ENCODE measurements around the gene PHLPP1. TPM values are rescaled to one million over a fixed set of nuclear protein-coding genes. Genes with fewer than 3 reads are reported as not detected.

Gene PHLPP1
- total and polyA plus RNA-seq, 9 of the 15 experiments (the other 6 are each of a cell fraction or from before 2014, with no cell fraction given), result 0.56 to 9.0 (median 4.5) TPM

GRCh38 chr18:62992877-62993365 is 277.6 kb downstream of the PHLPP1 start:
- WGBS (ENCODE audit: insufficient coverage, low coverage, missing lambda C conversion rate), result 68% methylated on average over 6 of the region's 6 CpGs
- ChIA-PET POLR2A (no interaction called here), CTCF (ENCODE audit: low intra/inter-chr PET ratio) (no interaction called here)
- Histone ChIP-seq H3K79me2 (ENCODE audit: control insufficient read depth, insufficient read depth, low read length) (no peaks in the 10 kb centered on the region), H4K20me1 (replicated peaks; ENCODE audit: control insufficient read depth, insufficient read depth, low read length) (no peaks in the 10 kb centered on the region), H2AFZ (ENCODE audit: low read depth, low read length) (0 out of 2 replicates have a peak overlapping the region, but pooled peaks have one; percentile 32), H3K9me3 (replicated peaks; ENCODE audit: control insufficient read depth, insufficient read depth, low read depth, low read length) (no peaks in the 10 kb centered on the region), H3K4me3 (no peak overlapping the region), H3K9ac (ENCODE audit: insufficient read depth in 1 of 2, low read depth in 2 of 2, low read length in 2 of 2) (no peak overlapping the region), H3K4me2 (ENCODE audit: insufficient read depth, low read length) (no peak overlapping the region), H3K27me3 (ENCODE audit: control insufficient read depth in 2 of 2, insufficient read depth in 2 of 2, low read length in 2 of 2) (no peaks in the 10 kb centered on the region), H3K36me3 (ENCODE audit: control insufficient read depth, insufficient read depth, low read length) (no peaks in the 10 kb centered on the region), H3K9me1 (ENCODE audit: control insufficient read depth, insufficient read depth, low read length) (no peaks in the 10 kb centered on the region), H3K27ac (ENCODE audit: extremely low read depth, low read depth, low read length) (no peak overlapping the region), H3K4me1 (replicated peaks in 1 of 2; ENCODE audit: control insufficient read depth in 2 of 2, insufficient read depth in 2 of 2, low read length in 2 of 2) (peaks cover 4 to 14% of the 10 kb centered on the region in 2 experiments; a peak in 4 of 5 replicates)
- intact Hi-C loops (cut with micrococcal nuclease), result loop anchor here (5.0 kb wide), 1 partner anchor 566 kb away; no protein-coding TSS in a partner anchor
- DNase-seq (ENCODE audit: extremely low read depth in 1 of 4, low spot score in 3 of 4) (no peak), FAIRE-seq (no peak), ATAC-seq (no peak)
- in situ Hi-C loops (cut with MboI), result loop anchor here (25.0 kb wide), 1 partner anchor 806 kb away; the partner anchor contains the start of genes PIGN and RELCH
- BruUV-seq (replicated peaks), result no TSS peak
- no peak for TF ChIP-seq ZNF282 (CRISPR knock-in tag; IDR thresholded peaks at IDR 0.05)
- no peak for TF ChIP-seq KLF6 (CRISPR knock-in tag; IDR thresholded peaks at IDR 0.05; ENCODE audit: borderline replicate concordance)
- TF ChIP-seq, protein P1, sequence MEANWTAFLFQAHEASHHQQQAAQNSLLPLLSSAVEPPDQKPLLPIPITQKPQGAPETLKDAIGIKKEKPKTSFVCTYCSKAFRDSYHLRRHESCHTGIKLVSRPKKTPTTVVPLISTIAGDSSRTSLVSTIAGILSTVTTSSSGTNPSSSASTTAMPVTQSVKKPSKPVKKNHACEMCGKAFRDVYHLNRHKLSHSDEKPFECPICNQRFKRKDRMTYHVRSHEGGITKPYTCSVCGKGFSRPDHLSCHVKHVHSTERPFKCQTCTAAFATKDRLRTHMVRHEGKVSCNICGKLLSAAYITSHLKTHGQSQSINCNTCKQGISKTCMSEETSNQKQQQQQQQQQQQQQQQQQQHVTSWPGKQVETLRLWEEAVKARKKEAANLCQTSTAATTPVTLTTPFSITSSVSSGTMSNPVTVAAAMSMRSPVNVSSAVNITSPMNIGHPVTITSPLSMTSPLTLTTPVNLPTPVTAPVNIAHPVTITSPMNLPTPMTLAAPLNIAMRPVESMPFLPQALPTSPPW (CRISPR knock-in tag; IDR thresholded peaks at IDR 0.05), result no peak
- no peak for TF ChIP-seq TRIM28 (IDR thresholded peaks at IDR 0.05)
- no peak for TF ChIP-seq TEAD4 (IDR thresholded peaks at IDR 0.05; ENCODE audit: low read length)
- TF ChIP-seq TEAD4 (CRISPR knock-in tag; IDR thresholded peaks at IDR 0.05; ENCODE audit: borderline replicate concordance), result no peak
- no peak for TF ChIP-seq ASH1L (IDR thresholded peaks at IDR 0.05; ENCODE audit: borderline replicate concordance, low read depth, partially characterized antibody)
- TF ChIP-seq UBTF (IDR thresholded peaks at IDR 0.05; ENCODE audit: borderline replicate concordance in 1 of 2, low read depth in 2 of 2, low read length in 2 of 2), result no peak
- no peak for TF ChIP-seq ZNF224 (CRISPR knock-in tag; IDR thresholded peaks at IDR 0.05)
- TF ChIP-seq ARHGAP35 (IDR thresholded peaks at IDR 0.05; ENCODE audit: partially characterized antibody), result no peak
- TF ChIP-seq SRSF3 (IDR thresholded peaks at IDR 0.05; ENCODE audit: insufficient read depth, low read length), result no peak
- TF ChIP-seq POLR2AphosphoS5 (IDR thresholded peaks at IDR 0.05; ENCODE audit: control insufficient read depth, insufficient read depth, low read depth, low read length), result no peak
- TF ChIP-seq CSDE1 (IDR thresholded peaks at IDR 0.05), result no peak
- TF ChIP-seq TCF7 (IDR thresholded peaks at IDR 0.05; ENCODE audit: borderline replicate concordance), result no peak
- TF ChIP-seq NRF1 (conservative IDR thresholded peaks at IDR 0.05 in 1 of 2, IDR thresholded peaks at IDR 0.05 in 1 of 2), result no peak
- TF ChIP-seq DPF2 (IDR thresholded peaks at IDR 0.05), result no peak
- no peak for TF ChIP-seq ZSCAN29 (IDR thresholded peaks at IDR 0.05)
- TF ChIP-seq ADNP (tag; IDR thresholded peaks at IDR 0.05), result no peak
